ENCODE measurements around the gene MAGI2.
A peak's percentile ranks its signal among the peaks of the same experiment; 100 is the strongest.

MAGI2 gene

DNA sequence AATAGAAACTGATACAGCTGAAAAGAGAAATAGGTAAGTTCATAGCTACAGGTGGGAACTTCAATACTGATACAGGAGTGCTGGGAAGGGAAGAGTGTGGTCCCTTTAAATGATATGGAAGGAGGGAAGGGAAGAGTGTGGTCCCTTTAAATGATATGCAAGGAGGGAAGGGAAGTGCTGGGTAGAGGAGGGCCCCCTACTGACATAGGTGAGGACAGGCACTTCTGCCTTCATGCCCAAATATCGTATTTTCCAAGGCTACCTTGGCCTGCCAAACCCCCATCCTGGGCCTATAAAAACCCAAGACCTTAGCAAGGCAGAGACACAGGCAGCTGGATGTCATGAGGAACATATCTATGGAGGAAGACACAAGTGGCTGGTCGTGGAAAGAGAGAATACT, 92.3 kb downstream of the MAGI2 start:
- DNase-seq, result no peak

DNA sequence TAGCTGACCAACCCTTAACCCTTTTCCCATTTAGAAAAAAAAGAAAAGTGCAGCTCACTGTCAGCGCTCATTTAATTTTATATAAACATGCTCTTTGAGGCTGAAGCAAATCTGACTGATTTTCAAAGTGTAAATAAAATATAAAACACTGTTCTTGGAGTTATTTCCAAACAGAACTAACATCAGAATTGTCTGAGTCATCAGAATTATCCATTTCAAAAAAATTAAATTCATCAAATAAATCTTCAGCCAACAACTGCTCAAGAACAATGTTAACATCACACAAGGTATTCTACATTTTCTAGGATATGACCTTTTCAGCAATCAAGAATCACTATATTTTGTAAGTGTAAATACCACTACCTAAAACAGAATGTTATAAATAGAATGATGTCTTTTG, 93.6 kb downstream of the MAGI2 start:
- no peak for DNase-seq

DNA sequence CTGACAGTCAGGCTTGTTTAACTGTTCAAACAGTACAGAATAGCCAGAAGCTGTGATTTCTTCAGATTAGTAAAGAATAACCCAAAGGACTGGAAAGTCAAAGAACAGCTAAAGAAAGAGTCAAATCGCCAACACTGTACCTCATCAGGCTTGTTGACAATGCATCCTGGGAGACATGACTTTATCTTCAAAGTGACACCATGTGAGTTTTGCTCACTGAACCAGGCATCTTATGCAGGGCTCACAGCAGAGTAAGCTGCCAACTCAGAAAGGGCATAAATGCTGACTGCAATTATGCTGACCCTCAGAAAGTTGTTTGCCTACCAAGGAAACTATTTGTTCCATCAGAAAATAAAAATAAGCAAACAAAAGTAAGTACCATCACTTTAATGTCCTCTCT, 96.4 kb downstream of the MAGI2 start:
- no peak for DNase-seq

DNA sequence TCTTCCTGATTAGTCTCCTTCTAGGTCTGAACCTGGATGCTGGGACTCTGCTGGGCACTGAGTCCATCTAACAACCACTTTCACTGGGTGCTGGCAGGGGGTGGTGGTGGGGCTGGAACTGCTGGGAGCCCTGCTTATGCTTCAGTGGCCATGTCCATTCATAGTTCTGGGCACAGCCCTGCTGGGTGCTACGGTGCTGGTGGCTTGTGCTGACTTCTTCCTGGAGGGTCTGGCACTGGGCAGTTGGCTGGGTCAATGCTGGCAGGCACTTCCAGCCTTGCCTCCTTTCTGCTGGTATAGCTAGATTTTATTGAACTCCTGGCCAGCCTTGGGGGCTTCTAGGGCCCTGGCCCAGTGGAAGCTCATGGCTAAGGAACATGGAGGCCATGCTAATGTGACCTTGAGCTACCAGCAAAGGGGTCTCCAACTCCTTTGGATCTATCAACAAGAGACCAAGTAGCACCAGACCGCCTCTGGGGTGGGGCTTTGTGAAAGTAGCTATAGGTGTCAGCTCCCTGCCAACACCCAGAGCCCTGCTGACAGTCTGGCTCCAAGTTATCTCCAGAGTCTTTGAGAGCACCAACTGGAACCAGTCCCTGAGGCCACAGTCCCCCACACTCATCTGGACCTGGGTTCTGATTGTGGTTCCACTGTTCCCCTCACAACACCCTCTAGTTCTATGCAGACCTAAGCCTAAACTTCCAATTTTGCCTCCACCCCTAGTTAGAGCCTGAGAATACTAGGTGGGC, 99.6 kb downstream of the MAGI2 start:
- no peak for DNase-seq

DNA sequence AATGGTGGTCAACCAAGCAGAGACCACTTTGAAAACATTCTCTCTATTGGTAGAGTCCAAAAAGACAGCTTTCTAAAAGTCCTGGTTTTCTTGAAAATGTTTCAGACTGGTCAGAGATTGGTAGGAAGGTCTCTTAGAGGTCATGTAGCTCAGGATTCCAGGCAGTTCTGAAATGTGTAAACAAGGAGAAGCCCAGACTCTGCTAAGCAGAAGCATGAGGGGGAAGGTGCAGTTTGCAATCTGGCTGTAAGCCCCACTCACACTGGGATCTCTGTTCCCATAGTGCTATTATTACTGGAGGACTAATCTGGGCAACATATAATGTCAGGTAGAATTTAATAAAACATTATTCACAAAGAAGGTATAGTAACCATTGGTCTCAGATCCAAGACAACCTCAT, 101.1 kb downstream of the MAGI2 start:
- no peak for DNase-seq

DNA sequence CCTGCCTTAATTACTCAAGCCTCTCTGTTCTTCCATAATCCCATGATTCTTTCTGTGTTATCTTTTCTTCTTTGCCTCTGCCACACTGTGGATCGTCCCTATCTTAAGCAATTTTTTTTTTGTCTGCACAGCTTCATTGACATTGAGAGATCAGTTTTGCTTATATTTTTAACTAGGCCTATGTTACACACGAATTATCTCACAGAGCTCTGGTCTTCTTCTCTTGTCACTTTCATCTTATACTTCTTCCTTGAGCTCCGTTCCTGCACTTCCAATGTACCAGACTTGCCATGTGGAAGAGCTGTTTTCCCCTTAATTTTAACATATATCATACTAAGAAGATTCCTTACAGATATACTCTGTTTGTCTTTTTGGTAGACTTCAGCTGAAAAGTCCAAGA, 106.1 kb downstream of the MAGI2 start:
- DNase-seq, result no peak

DNA sequence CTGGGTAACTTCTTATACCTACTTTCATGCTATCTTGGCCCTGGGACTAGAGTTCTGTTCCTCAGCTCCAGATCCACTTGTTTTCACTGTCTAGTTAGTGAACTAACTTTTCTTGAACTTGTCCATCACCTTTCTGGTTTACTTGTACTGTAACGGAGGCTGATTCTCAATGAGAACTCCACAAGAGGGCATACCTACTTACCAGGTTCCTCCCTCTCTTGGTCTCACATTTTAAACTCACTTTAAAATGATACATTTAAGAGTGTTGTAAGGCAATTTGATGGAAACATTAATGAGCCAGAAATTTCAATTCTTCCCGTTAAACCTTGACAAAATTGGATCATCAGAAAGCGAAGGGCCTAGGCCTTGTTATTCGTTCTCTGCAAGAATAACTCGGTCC, 111.6 kb downstream of the MAGI2 start:
- DNase-seq, result peak; percentile 7

DNA sequence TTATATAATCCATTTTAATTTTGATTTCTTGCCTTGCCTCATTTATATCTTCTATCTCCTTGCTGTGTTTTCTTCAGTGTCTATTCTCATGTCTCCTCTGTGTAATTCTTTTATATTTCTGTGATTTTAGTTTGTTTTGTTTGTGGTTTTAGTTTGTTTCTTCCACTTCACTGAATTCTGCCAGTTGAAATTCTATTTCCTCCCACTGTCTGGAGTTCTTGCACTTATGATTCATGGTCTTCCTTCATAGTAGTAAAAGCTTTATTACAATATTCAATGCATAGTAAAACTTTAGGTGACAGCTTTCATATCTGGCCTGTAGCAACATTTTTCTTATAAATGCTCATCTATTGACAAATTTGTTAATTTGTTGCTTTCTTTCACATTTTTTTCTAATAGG, 113.3 kb downstream of the MAGI2 start:
- DNase-seq, result no peak

DNA sequence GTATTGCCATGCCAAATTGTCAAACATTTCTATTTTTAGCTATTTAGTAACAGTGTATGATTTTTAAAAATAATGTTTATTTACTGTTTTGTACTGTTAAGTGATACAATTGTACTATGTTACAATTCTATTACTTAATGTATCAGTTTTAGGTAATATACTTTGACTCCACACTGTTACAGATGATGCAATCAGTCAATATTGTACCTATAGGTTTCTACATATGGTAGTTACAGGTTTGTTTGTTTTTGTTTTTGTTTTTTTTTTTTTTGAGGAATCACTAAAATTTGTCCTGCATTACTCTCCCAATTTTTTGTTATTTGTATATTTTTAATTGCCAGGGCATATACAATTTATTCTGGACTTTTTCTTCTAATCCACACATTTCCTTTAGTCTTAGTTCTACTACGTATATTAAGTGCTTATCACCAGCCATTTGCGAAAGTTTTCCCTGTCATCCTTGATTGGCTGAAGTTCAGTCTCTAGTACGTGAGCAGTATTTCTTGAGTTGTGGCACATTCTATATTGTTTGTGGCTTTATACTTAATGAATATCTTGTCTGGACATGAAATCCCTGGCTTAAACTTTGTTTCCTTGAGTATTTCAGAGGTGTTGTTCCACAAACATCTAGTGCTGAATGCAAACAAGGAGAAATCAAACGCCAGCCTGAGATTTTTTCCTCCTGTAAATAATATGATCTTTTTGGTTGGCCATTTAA, 114.1 kb downstream of the MAGI2 start:
- DNase-seq, result no peak

DNA sequence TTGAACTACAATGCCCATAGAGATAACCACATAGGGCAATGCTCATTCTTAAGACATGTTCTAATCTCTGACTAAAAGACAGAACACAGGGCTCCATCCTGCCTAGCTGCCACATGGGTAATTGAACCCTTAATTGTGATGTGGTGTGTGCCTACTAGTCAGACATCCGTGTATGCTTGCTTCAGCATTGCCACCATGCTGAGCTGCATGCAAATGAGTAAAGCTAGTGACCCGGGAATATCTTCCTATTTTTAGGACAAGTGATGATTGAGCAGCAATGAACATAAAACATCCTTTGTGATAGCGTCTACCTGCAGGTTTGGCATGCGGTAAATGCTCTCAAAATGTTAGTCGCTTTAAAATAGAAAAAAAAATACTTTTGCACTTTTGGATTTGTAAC, 115.8 kb downstream of the MAGI2 start:
- no peak for DNase-seq

DNA sequence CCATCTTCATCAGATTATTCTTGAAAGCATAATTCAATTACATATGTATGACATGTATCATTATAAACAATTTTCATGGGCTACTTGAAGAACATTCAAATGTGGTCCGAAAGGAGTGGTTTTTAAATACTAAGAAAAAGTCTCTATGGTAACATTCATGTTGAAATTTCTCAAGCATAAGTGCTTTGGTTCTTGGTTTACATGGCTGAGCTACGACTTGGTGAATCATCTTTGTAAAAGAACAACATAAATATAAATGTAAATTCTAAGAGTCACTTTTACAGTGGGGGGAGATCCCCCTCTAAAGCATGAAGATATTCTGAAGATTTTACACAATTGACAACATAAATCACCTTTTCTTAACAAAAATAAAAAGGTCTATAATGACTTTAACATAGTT, 118.6 kb downstream of the MAGI2 start:
- DNase-seq, result no peak

DNA sequence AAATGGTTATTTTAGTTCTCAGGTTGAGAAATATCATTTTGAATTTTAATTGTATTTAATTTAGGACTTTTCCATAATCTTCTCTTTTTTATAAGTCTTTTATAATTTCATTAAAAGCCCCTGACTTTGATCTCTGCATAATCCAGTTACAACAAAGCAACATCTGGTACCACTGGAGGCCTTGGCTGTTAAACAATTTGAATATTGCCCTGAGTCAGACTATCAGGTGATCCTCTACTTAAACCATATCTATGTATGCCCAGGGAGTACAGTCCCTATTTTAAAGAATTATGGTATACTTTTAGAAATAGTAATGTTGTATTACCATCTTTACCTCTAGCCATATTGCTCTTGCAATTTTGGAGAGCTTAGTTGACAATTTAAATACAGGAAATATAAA, 119.1 kb downstream of the MAGI2 start:
- peak; percentile 7 for DNase-seq

DNA sequence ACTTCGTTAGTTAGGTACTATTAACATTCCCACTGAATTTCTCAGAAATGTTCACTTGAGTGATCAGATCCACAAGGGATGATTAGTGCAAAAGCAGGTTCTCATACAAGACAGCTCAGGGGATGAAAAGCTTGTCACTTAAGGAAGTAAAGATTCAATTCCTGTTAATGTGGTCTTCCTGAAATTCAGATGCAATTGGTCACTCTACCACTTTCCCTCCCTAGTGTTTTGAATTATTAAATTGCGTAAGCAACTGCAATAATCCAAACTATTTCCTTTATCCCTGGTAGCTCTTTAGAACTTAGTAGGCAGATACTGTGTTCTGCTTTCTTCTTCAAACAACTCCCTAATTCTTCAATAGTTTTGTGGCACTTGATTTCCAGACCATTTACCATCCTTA, 121.4 kb downstream of the MAGI2 start:
- DNase-seq, result no peak

DNA sequence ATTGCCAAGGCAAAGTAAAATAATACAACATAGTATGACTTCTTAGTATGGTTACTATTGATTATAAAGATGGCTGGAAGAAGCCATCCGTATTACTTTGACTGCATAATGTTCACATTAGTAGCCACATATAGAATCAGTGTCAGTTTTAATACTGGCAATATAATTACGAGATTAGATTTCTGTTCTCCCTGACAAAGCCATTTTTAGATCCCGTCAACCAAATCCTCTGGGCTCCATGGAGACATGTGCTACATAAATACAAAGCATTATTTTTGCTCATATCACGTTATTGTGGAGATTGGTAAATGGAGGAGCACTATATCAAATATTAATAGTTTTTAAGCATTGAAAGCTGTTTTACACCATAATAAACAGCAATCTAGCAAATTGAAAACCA, 124.0 kb downstream of the MAGI2 start:
- no peak for DNase-seq

DNA sequence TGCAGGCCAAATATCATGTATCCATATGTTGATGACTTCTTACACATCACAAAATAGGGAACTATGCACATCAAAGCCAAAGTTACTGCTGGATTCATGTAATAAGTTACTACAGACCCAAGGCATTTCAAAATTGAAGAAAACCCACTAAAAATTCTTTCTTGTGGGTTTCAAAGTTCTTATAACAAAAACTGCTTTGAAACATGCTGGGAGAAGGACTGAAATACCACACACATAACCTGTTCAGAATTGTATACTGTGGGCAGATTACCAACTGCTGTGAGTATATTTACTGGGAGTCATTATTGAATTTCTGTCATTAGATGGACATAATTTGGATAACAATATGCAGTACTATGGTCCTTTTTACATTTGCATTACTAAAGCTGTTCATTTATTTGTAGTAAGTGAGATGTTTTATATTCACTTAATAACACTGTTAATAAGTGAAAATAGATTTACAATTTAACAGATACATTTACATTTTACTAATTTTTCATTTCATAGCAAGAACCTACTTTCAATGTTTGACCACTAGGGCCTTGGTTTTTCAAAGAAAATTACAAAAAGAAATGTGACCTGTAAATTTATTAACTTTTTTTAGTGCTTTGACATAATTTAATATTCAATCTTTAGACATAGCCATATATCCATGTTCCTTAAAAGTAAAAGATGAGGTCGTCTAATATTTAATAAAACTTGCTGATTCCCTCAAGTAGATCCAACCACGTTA, 132.6 kb downstream of the MAGI2 start:
- no peak for DNase-seq

DNA sequence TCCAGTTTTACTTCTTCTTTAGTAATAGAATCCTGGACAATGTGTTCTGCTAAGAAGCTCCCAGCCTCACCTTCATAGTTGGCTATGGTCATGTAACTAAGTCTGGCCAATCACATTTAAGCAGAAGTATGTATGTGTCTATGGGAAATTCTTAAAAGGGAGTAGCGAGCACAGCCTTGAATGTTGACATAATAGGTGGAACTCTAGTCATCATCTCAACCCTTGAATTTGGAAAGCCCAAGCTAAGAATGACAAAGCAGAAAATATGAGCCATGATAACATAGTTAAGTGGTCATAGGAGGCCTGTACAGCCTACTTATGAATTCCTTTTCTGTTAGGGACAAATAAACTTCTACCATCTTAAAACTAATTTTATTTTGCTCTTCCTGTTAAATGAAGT, 134.1 kb downstream of the MAGI2 start:
- no peak for DNase-seq

DNA sequence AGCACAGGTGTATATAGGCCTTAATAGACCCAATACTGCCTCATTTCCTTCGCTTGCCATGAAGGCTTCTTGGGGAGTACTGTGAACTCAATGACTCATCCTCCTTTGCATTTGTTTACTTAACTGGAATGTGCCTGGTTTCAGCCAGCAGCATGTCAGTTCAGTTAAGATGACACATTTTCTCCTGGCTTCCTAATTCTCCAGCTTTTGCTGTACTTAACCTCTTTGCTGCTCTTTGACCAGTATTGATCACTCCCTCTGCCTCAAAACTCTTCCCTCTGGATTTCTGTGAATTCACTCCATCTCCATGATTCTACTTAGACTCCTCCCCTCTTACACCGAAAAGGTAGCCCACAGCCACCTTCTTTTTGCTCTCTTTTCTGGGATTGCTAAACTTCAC, 135.7 kb downstream of the MAGI2 start:
- no peak for DNase-seq

DNA sequence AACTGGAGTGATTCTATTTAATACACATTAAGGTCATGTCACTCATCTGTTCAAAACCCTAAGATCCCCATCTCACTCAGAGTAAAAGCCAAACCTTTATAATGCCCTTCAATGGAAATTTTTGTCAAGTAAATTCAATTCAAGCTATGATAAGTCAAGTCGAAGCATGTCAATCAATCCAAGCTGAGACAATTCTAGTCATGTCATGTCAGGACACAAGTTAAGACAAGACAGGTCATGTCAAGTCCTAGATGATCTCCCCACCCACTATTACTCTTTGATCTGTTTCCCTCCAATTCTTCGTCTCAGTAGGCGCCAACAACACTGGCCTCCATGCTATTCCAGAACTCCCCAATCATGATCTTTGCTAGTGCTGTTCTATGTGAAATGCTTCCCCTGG, 141.4 kb downstream of the MAGI2 start:
- no peak for DNase-seq

DNA sequence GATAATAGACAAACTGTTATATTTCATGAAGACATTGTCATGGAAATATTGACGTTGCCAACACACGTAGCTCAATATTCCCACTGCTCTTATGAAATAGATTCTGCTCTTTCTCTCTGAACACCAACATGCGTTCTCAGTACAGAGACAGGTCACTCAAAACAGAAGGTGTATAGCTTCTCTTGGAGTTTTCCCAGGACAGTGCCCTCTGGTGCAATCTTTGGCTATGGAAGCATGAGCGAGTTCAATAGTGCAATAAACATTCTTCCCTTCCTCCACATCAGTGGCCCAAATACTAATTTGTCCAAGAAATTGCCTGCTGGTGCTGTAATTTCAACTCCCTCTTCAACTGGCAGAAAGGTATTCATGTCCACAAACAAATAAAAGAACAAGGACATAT, 145.3 kb downstream of the MAGI2 start:
- peak; percentile 15 for DNase-seq

DNA sequence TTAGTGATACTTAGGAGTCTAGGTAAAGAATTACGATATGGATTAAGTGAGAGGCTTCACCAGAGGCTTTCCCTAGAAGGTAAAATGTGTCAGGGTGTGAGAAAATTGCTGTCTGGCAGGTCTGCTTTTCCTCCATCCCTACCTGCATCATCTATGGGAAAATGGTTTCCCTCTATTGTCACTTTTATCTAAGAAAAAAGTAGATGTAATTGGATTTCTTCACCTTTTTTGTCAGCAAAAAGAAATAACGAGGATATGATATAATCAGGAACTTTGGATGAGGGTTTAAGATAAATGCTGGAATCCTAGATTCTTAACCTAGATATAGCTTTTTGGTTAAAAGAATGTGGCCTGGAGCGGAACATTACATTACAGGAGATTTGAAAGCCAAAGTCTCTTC, 146.1 kb downstream of the MAGI2 start:
- no peak for DNase-seq

DNA sequence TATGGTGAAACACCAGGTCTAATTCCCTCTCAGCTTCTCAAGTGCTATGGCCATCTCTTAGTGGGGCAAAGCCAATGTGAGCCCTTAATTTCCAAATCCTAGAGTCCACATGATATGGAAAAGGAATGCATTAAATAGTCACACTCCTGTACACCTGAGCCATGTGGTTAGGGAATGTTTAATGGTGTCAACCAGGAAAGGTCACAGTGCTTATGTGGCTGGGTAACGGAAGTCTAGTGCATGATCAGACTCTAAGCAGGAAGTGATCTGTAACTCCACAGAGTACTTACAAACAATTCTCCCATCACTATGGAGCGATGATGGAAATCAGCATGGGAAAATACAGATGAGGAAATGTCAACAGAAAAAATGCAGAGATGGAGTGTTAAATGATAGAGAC, 148.8 kb downstream of the MAGI2 start:
- DNase-seq, result no peak

DNA sequence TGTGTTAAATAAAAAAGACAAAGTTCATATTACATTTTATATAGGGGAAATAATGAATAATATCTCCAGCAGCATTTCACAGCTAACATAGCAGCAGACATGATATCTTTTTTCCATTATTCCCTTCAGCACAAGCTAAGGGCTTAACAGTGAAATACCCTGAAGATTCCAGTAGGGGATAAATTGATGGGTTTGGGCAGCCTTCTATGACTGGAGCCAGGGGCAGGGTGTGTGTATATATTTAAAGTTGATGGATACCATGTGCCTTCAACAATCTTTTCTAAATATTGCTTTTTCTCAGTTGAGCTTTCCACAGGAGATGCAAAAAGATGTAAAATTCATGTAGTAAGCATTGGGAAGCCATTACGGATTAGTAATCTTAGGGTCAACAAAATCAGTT, 151.2 kb downstream of the MAGI2 start:
- no peak for DNase-seq

DNA sequence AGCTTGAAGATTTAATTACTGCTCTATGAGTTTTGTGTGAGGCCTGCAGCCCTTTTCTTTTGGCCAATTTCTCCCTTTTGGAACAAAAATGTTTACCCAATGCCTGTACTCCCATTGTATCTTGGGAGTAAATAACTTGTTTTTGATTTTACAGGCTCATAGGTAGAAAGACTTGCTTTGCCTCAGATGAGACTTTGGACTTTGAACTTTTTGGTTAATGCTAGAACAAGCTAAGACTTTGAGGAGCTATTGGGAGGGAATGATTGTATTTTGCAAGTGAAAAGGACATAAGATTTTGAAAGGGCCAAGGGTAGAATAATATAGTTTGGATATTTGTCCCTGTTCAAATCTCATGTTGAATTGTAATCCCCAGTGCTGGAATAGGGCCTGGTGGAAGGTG, 152.0 kb downstream of the MAGI2 start:
- no peak for DNase-seq

DNA sequence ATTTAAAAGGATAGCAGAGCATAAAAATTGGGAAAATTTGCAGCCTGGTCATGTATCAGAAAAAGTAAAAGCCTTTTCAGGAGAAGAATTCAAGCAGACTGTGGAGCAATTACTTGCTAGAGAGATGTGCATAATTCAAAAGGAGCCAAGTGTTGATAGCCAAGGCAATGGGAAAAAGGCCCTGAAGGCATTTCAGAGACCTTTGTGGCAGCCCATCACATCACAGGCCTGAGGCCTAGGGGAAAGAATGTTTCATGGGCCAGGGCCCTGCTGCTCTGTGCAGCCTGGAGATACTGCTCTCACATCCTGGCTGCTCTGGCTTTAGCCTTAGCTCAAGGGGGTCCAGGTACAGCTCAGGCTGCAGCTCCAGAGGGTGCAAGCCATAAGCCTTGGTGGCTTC, 152.9 kb downstream of the MAGI2 start:
- no peak for DNase-seq

Data from NCI-H2171 treated with DMSO at 0.1 percent for 48 hours (cell line).